Measurements from ENCODE around the gene MAGEB1.

MAGEB1 gene

GRCh38 chrX:30259927-30260326 is 13.0 kb downstream of the MAGEB1 start:
- TF ChIP-seq, protein P1, sequence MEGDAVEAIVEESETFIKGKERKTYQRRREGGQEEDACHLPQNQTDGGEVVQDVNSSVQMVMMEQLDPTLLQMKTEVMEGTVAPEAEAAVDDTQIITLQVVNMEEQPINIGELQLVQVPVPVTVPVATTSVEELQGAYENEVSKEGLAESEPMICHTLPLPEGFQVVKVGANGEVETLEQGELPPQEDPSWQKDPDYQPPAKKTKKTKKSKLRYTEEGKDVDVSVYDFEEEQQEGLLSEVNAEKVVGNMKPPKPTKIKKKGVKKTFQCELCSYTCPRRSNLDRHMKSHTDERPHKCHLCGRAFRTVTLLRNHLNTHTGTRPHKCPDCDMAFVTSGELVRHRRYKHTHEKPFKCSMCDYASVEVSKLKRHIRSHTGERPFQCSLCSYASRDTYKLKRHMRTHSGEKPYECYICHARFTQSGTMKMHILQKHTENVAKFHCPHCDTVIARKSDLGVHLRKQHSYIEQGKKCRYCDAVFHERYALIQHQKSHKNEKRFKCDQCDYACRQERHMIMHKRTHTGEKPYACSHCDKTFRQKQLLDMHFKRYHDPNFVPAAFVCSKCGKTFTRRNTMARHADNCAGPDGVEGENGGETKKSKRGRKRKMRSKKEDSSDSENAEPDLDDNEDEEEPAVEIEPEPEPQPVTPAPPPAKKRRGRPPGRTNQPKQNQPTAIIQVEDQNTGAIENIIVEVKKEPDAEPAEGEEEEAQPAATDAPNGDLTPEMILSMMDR (IDR thresholded peaks at IDR 0.05; ENCODE audit: extremely low read depth, insufficient read depth, missing control alignments), result no peak
- in situ Hi-C loops (cut with MboI; ENCODE audit: low pct_unique_long_range_greater_than_20kb, low sequenced_read_pairs, unreplicated experiment), result no loop called here
- DNase-seq (ENCODE audit: low spot score), result no peak

- no peak for DNase-seq (ENCODE audit: low spot score)
- in situ Hi-C loops (cut with MboI; ENCODE audit: low pct_unique_long_range_greater_than_20kb, low sequenced_read_pairs, unreplicated experiment), result no loop called here
- TF ChIP-seq, protein P1 (IDR thresholded peaks at IDR 0.05; ENCODE audit: extremely low read depth, insufficient read depth, missing control alignments), result no peak
These were observed 14.1 kb downstream of the MAGEB1 start for GRCh38 chrX:30261012-30261411.

GRCh38 chrX:30262763-30263162 is 15.8 kb downstream of the MAGEB1 start:
- TF ChIP-seq, protein P1 (IDR thresholded peaks at IDR 0.05; ENCODE audit: extremely low read depth, insufficient read depth, missing control alignments), result no peak
- in situ Hi-C loops (cut with MboI; ENCODE audit: low pct_unique_long_range_greater_than_20kb, low sequenced_read_pairs, unreplicated experiment), result no loop called here
- DNase-seq (ENCODE audit: low spot score), result no peak

GRCh38 chrX:30270639-30271038 is 23.7 kb downstream of the MAGEB1 start:
- TF ChIP-seq, protein P1 (IDR thresholded peaks at IDR 0.05; ENCODE audit: extremely low read depth, insufficient read depth, missing control alignments), result no peak
- in situ Hi-C loops (cut with MboI; ENCODE audit: low pct_unique_long_range_greater_than_20kb, low sequenced_read_pairs, unreplicated experiment), result no loop called here

GRCh38 chrX:30275498-30275897 is 28.6 kb downstream of the MAGEB1 start:
- TF ChIP-seq, protein P1 (IDR thresholded peaks at IDR 0.05; ENCODE audit: extremely low read depth, insufficient read depth, missing control alignments), result peak; percentile 12
- in situ Hi-C loops (cut with MboI; ENCODE audit: low pct_unique_long_range_greater_than_20kb, low sequenced_read_pairs, unreplicated experiment), result no loop called here
- DNase-seq (ENCODE audit: low spot score), result no peak

More at GRCh38 chrX:30270639-30271038, 23.7 kb downstream of the MAGEB1 start:
- DNase-seq (ENCODE audit: low spot score), result no peak

- TF ChIP-seq, protein P1 (IDR thresholded peaks at IDR 0.05; ENCODE audit: extremely low read depth, insufficient read depth, missing control alignments), result no peak
- DNase-seq (ENCODE audit: low spot score), result no peak
- in situ Hi-C loops (cut with MboI; ENCODE audit: low pct_unique_long_range_greater_than_20kb, low sequenced_read_pairs, unreplicated experiment), result no loop called here
These were observed 31.4 kb downstream of the MAGEB1 start for GRCh38 chrX:30278365-30278764.

GRCh38 chrX:30280428-30280827 is 33.5 kb downstream of the MAGEB1 start:
- in situ Hi-C loops (cut with MboI; ENCODE audit: low pct_unique_long_range_greater_than_20kb, low sequenced_read_pairs, unreplicated experiment), result no loop called here
- DNase-seq (ENCODE audit: low spot score), result no peak
- TF ChIP-seq, protein P1 (IDR thresholded peaks at IDR 0.05; ENCODE audit: extremely low read depth, insufficient read depth, missing control alignments), result no peak

Measured in GM13977 (cell line).